DND-41 (cell line): ENCODE data around the gene GPC6.

Experiments used
- EZH2 ChIP-seq: IDR thresholded peaks from 3 replicates; pipeline ENCODE4 v1.6.1; 2012; ENCODE audit warnings: borderline replicate concordance, low read depth, mild to moderate bottlenecking, moderate library complexity, low read length, inconsistent platforms; ENCODE audit not compliant: severe bottlenecking
- TF ChIP-seq, protein P1 (sequence below): IDR thresholded peaks from 2 replicates; pipeline ENCODE4 v1.5.1; 2012; ENCODE audit warnings: borderline replicate concordance, low read length, moderate library complexity, mild to moderate bottlenecking; ENCODE audit not compliant: poor library complexity, severe bottlenecking; ENCODE audit errors: extremely low read depth

- TF ChIP-seq, protein P1, sequence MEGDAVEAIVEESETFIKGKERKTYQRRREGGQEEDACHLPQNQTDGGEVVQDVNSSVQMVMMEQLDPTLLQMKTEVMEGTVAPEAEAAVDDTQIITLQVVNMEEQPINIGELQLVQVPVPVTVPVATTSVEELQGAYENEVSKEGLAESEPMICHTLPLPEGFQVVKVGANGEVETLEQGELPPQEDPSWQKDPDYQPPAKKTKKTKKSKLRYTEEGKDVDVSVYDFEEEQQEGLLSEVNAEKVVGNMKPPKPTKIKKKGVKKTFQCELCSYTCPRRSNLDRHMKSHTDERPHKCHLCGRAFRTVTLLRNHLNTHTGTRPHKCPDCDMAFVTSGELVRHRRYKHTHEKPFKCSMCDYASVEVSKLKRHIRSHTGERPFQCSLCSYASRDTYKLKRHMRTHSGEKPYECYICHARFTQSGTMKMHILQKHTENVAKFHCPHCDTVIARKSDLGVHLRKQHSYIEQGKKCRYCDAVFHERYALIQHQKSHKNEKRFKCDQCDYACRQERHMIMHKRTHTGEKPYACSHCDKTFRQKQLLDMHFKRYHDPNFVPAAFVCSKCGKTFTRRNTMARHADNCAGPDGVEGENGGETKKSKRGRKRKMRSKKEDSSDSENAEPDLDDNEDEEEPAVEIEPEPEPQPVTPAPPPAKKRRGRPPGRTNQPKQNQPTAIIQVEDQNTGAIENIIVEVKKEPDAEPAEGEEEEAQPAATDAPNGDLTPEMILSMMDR, result no peak
- no peak for TF ChIP-seq EZH2
Measured at GRCh38 chr13:94174009-94174408, 947.4 kb downstream of the GPC6 start.
